Measurements from ENCODE around the gene NUCKS1. TPM values are rescaled to one million over a fixed set of nuclear protein-coding genes. Genes with fewer than 3 reads are reported as not detected.

Gene NUCKS1
- total RNA-seq = 10 to 100 TPM; 80.6 to 84.7 TPM
- polyA plus RNA-seq (2013, experiment 1 of 2) = 52.7 TPM
- 60.3 TPM for polyA plus RNA-seq (2013, experiment 2 of 2)
- 64.2 to 462 (median 309) reads per million in 172 experiments for total RNA-seq

GRCh38 chr1:205750138-205751035 lies at the start of gene NUCKS1:
NUCKS1 (minus strand) TSS chr1:205750182; CDS start chr1:205749973, 209 bp downstream.
- Mint-ChIP-seq H3K9me3 (no peaks in the 10 kb centered on the region), H3K27me3 (no peaks in the 10 kb centered on the region), H3K36me3 (ENCODE audit: low read depth) (peaks cover 14% of the 10 kb centered on the region), H3K4me1 (ENCODE audit: low read depth) (peaks cover 39% of the 10 kb centered on the region), H3K27ac (peak within 1 kb of the TSS; percentile 93), H3K4me3 (peak within 1 kb of the TSS; percentile 99)
- TF ChIP-seq CTCF (IDR thresholded peaks at IDR 0.05) = no peak
- ATAC-seq (ENCODE audit: poor library complexity) (peak; percentile 79), DNase-seq (peak; percentile 93 to 99 (median 96))
- intact Hi-C loops (cut with DNase I, micrococcal nuclease) = loop anchor here (1.0 to 5.0 kb wide), 5 partner anchors 21 to 118 kb away; partner anchors contain the start of genes RAB29 (in 2 of the 2), ELK4 (in 1 of the 2) and SLC41A1 (in 1 of the 2)
- Histone ChIP-seq H3K27ac (ENCODE audit: low read depth in 1 of 2, low read length in 2 of 2) (peak within 1 kb of the TSS; percentile 75 to 80), H3K4me1 (ENCODE audit: insufficient read depth, low read length) (peaks cover 8% of the 10 kb centered on the region), H3K27me3 (ENCODE audit: control insufficient read depth in 1 of 2, insufficient read depth in 2 of 2, low read length in 2 of 2) (no peaks in the 10 kb centered on the region), H3K9me3 (ENCODE audit: control insufficient read depth in 1 of 2, insufficient read depth in 1 of 2, low read length in 2 of 2) (no peaks in the 10 kb centered on the region), H3K4me3 (ENCODE audit: low read length) (peak within 1 kb of the TSS; percentile 71), H3K36me3 (ENCODE audit: insufficient read depth, low read length) (peaks cover 4% of the 10 kb centered on the region)
- ChIA-PET CTCF (interaction anchor here (1.0 kb wide), 1 partner anchor 60 kb away, joined by 3 read pairs; no protein-coding TSS in a partner anchor), POLR2A (interaction anchor here (0.7 to 4.0 kb wide), 21 partner anchors 8 to 1352 kb away, joined by 3 to 140 read pairs (median 4); partner anchors contain the start of genes ELK4, PM20D1 and RAB29)

- ChIA-PET CTCF (no interaction called here), POLR2A (no interaction called here)
- Histone ChIP-seq H3K9me3 (ENCODE audit: control insufficient read depth in 1 of 2, insufficient read depth in 1 of 2, low read length in 2 of 2) (no peaks in the 10 kb centered on the region), H3K4me1 (ENCODE audit: insufficient read depth, low read length) (no peaks in the 10 kb centered on the region), H3K36me3 (ENCODE audit: insufficient read depth, low read length) (peaks cover 73% of the 10 kb centered on the region), H3K27ac (ENCODE audit: low read depth in 1 of 2, low read length in 2 of 2) (no peak overlapping the region), H3K4me3 (ENCODE audit: low read length) (no peak overlapping the region), H3K27me3 (ENCODE audit: control insufficient read depth in 1 of 2, insufficient read depth in 2 of 2, low read length in 2 of 2) (no peaks in the 10 kb centered on the region)
- H3K27ac Mint-ChIP-seq = peak overlapping the region; percentile 33
- H3K4me1 Mint-ChIP-seq (ENCODE audit: low read depth) = peaks cover 14% of the 10 kb centered on the region
- peaks cover 74% of the 10 kb centered on the region for H3K36me3 Mint-ChIP-seq (ENCODE audit: low read depth)
- H3K9me3 Mint-ChIP-seq = no peaks in the 10 kb centered on the region
- intact Hi-C loops (cut with DNase I, micrococcal nuclease) = no loop called here
- no peak for DNase-seq
- TF ChIP-seq CTCF (IDR thresholded peaks at IDR 0.05) = no peak
- no peak for ATAC-seq (ENCODE audit: poor library complexity)
- no peaks in the 10 kb centered on the region for H3K27me3 Mint-ChIP-seq
- no peak overlapping the region for H3K4me3 Mint-ChIP-seq
Observed at GRCh38 chr1:205798577-205798976, 48.6 kb upstream of the NUCKS1 start.

GRCh38 chr1:205797168-205797567 lies 47.2 kb upstream of the NUCKS1 start:
- no peaks in the 10 kb centered on the region for H3K4me1 ChIP-seq (ENCODE audit: insufficient read depth, low read length)
- CTCF ChIA-PET = interaction anchor here (2.0 kb wide), 1 partner anchor 180 kb away, joined by 6 read pairs; no protein-coding TSS in a partner anchor

More at GRCh38 chr1:205797168-205797567, 47.2 kb upstream of the NUCKS1 start:
- no peak for TF ChIP-seq CTCF (IDR thresholded peaks at IDR 0.05)
- Histone ChIP-seq H3K4me3 (ENCODE audit: low read length) (no peak overlapping the region), H3K27ac (ENCODE audit: low read depth in 1 of 2, low read length in 2 of 2) (no peak overlapping the region), H3K36me3 (ENCODE audit: insufficient read depth, low read length) (peaks cover 79% of the 10 kb centered on the region), H3K27me3 (ENCODE audit: control insufficient read depth in 1 of 2, insufficient read depth in 2 of 2, low read length in 2 of 2) (no peaks in the 10 kb centered on the region), H3K9me3 (ENCODE audit: control insufficient read depth in 1 of 2, insufficient read depth in 1 of 2, low read length in 2 of 2) (no peaks in the 10 kb centered on the region)
- ATAC-seq (ENCODE audit: poor library complexity) (no peak), DNase-seq (no peak)
- H3K27ac Mint-ChIP-seq = no peak overlapping the region
- intact Hi-C loops (cut with DNase I, micrococcal nuclease) = no loop called here
- POLR2A ChIA-PET = no interaction called here
- H3K4me3 Mint-ChIP-seq = no peak overlapping the region
- H3K27me3 Mint-ChIP-seq = no peaks in the 10 kb centered on the region
- peaks cover 86% of the 10 kb centered on the region for H3K36me3 Mint-ChIP-seq (ENCODE audit: low read depth)
- no peaks in the 10 kb centered on the region for H3K9me3 Mint-ChIP-seq
- peaks cover 8% of the 10 kb centered on the region for H3K4me1 Mint-ChIP-seq (ENCODE audit: low read depth)

All from CD4-positive, alpha-beta T cell (primary cell).